ENCODE results near the gene LRGUK. TPM values are rescaled to one million over a fixed set of nuclear protein-coding genes. Genes with fewer than 3 reads are reported as not detected.

The LRGUK gene
- total and polyA plus RNA-seq, 8 donors: 0.43 to 1.6 (median 0.90) TPM

DNA sequence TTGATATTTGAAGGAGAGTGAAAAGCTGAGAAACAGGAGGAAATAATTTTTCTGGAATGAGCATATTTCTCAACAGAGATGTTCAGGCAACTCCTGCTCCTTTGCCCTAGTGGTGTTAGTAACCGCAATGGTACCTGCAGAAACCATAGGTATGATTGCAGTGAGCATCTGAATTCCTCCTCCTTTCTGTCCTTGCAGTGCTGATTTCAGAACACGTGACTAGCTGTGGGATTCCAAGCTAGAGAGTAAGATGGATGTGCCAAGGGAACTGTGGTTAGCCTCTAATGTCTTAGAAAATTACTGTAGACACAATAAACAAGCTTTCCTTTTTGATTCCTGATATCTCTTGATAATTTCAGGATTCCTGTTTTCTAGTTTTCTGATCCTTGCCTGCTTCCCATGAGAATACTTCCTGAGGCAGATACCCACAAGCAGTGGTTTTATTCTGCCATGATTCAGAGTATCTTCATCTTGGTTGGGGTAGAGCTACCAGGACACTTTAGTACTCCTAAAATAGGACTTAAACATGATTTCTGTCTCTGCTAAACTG, 27.5 kb downstream of the LRGUK start:
- DNase-seq (no peak), FAIRE-seq (no peak), ATAC-seq (no peak)
- no peaks in the 10 kb centered on the region for H3K9me3 ChIP-seq
- H3K36me3 ChIP-seq: no peaks in the 10 kb centered on the region
- no peak overlapping the region for H3K27ac ChIP-seq
- no peaks in the 10 kb centered on the region for H3K4me1 ChIP-seq
- no peaks in the 10 kb centered on the region for H3K27me3 ChIP-seq
- WGBS, 2 donors: 80 to 86% methylated on average over 2 of the region's 2 CpGs
- intact Hi-C loops (cut with DNase I): no loop called here
- TF ChIP-seq, protein P1, sequence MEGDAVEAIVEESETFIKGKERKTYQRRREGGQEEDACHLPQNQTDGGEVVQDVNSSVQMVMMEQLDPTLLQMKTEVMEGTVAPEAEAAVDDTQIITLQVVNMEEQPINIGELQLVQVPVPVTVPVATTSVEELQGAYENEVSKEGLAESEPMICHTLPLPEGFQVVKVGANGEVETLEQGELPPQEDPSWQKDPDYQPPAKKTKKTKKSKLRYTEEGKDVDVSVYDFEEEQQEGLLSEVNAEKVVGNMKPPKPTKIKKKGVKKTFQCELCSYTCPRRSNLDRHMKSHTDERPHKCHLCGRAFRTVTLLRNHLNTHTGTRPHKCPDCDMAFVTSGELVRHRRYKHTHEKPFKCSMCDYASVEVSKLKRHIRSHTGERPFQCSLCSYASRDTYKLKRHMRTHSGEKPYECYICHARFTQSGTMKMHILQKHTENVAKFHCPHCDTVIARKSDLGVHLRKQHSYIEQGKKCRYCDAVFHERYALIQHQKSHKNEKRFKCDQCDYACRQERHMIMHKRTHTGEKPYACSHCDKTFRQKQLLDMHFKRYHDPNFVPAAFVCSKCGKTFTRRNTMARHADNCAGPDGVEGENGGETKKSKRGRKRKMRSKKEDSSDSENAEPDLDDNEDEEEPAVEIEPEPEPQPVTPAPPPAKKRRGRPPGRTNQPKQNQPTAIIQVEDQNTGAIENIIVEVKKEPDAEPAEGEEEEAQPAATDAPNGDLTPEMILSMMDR (IDR thresholded peaks at IDR 0.05): no peak
- H3K4me3 ChIP-seq: no peak overlapping the region

DNA sequence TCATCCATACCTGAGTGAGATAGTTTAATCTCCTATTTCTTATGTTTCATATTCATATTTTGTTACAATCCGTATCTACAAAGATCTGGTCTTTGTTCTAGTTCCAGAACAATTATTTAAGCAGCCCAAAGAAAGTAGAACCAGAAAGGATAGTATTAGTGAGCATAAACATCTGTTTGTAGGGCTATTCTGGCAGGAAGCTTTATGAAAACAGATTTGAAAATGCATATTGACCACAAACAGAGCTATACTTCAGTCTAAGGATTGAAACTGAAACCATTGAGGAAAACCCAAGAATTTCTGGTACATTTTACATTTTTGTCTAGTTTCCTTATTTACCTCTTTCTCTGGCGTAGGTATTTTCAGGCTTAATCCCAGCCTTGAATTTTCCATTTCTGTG, 28.1 kb downstream of the LRGUK start:
- 82 to 86% methylated on average over 2 of the region's 2 CpGs for WGBS, 2 donors

DNA sequence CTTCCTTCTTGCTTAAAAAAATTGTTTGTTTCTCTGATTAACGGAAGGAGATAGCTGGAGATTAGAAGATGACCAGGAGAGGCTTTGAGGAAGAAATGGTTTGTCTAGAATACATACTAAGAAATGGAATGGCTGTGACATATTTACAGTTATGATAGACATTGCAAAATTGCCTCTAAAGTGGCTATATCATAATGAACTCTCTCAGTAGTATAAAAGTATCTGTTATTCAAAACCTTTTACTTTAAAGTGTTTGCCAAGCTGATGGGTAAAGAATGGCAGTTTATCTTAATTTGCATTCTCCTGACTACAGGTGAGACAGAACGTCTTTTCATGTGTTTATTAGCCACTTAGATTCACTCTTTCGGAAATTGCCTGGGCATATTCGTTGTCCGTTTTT, 28.7 kb downstream of the LRGUK start:
- DNase-seq (no peak), ATAC-seq (no peak), FAIRE-seq (no peak)
- Histone ChIP-seq H3K4me1 (no peaks in the 10 kb centered on the region), H3K27ac (no peak overlapping the region), H3K9me3 (no peaks in the 10 kb centered on the region), H3K27me3 (no peaks in the 10 kb centered on the region), H3K4me3 (no peak overlapping the region), H3K36me3 (no peaks in the 10 kb centered on the region)
- WGBS, 2 donors: 82 to 89% methylated on average over 5 of the region's 5 CpGs
- intact Hi-C loops (cut with DNase I): no loop called here
- TF ChIP-seq, protein P1 (IDR thresholded peaks at IDR 0.05): no peak

More for the DNA sequence above, 28.1 kb downstream of the LRGUK start:
- no peak for FAIRE-seq
- H3K4me1 ChIP-seq: no peaks in the 10 kb centered on the region
- no peaks in the 10 kb centered on the region for H3K36me3 ChIP-seq
- no peak overlapping the region for H3K4me3 ChIP-seq
- DNase-seq: no peak
- ATAC-seq: no peak
- intact Hi-C loops (cut with DNase I): no loop called here
- TF ChIP-seq, protein P1 (IDR thresholded peaks at IDR 0.05): no peak
- no peaks in the 10 kb centered on the region for H3K27me3 ChIP-seq
- H3K27ac ChIP-seq: no peak overlapping the region
- H3K9me3 ChIP-seq: no peaks in the 10 kb centered on the region

DNA sequence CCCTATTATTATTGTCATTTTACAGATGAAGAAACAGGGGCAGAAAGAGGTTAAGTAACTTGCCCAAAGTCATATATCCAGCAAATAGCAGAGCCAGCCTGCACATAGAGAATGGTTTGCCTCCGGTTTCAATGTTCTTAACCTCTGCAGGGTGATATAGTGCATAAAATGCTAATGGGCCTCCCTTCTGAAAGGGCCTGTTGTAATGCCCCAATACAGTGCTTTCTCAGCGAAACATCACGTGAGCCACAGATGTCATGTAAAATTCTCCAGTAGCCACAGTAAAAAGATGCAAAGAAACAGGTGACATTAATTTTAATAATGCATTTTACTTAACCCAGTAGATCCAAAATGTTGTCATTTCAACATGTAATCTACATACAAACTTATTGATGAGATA, 38.1 kb downstream of the LRGUK start:
- Histone ChIP-seq H3K9me3 (no peaks in the 10 kb centered on the region), H3K4me1 (no peaks in the 10 kb centered on the region), H3K36me3 (no peaks in the 10 kb centered on the region), H3K27me3 (no peaks in the 10 kb centered on the region), H3K4me3 (no peak overlapping the region), H3K27ac (no peak overlapping the region)
- intact Hi-C loops (cut with DNase I): no loop called here
- TF ChIP-seq, protein P1 (IDR thresholded peaks at IDR 0.05): no peak
- WGBS, 2 donors: 89 to 93% methylated on average over 3 of the region's 3 CpGs
- no peak for ATAC-seq
- DNase-seq: no peak
- no peak for FAIRE-seq

DNA sequence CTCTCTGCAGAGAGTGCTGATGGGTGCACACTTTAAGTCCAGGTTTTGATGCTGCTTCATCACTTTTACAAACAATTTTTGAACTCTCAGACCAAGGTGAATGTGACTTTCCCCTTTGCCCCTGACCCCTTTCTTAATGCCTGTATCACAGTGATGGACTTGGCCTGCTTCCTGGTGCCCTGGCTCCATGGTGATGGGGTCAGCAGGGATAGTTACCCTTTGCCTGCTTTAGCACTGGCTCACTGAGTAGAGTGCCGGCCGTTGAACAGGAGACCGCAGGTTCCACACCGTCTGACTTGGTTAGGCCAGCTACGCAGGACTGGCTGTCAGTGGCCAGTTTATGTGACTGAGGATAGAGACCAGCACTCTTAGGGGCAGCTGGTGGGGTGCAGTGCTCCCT, 40.1 kb downstream of the LRGUK start:
- Histone ChIP-seq H3K36me3 (no peaks in the 10 kb centered on the region), H3K4me1 (no peaks in the 10 kb centered on the region), H3K27me3 (no peaks in the 10 kb centered on the region), H3K9me3 (no peaks in the 10 kb centered on the region), H3K27ac (no peak overlapping the region), H3K4me3 (no peak overlapping the region)
- intact Hi-C loops (cut with DNase I): no loop called here
- TF ChIP-seq, protein P1 (IDR thresholded peaks at IDR 0.05): no peak
- WGBS, 2 donors: 92 to 97% methylated on average over 5 of the region's 5 CpGs
- no peak for FAIRE-seq
- ATAC-seq: no peak
- no peak for DNase-seq
